Activated naive CD8-positive, alpha-beta T cell treated with anti-CD3 and anti-CD28 coated beads, Interleukin-2, amount 50 U/mL, for 24 hours (primary cell): Measurements from ENCODE around the gene KIF1A.

Experiments used
- ATAC-seq: fragments of 150-1000 bp; cut with Tn5 transposase; one replicate; pipeline ENCODE4 v1.10.0; 2021
- DNase-seq: peaks from one replicate; pipeline ENCODE4 v3.0.0; 2021
- H3K27ac Mint-ChIP-seq: one replicate; pipeline ENCODE4 v1.8.0; 2021; ENCODE audit warnings: mild to moderate bottlenecking, mixed read lengths
- H3K27me3 Mint-ChIP-seq: one replicate; pipeline ENCODE4 v1.8.0; 2021; ENCODE audit warnings: mixed read lengths
- H3K36me3 Mint-ChIP-seq: one replicate; pipeline ENCODE4 v1.8.0; 2021; ENCODE audit warnings: low read depth, mixed read lengths
- H3K4me1 Mint-ChIP-seq: one replicate; pipeline ENCODE4 v1.8.0; 2021; ENCODE audit warnings: mixed read lengths
- H3K4me3 Mint-ChIP-seq: one replicate; pipeline ENCODE4 v1.8.0; 2021; ENCODE audit warnings: mild to moderate bottlenecking, moderate library complexity, mixed read lengths
- H3K9me3 Mint-ChIP-seq: one replicate; pipeline ENCODE4 v1.8.0; 2021; ENCODE audit warnings: mixed read lengths

Gene KIF1A

DNA sequence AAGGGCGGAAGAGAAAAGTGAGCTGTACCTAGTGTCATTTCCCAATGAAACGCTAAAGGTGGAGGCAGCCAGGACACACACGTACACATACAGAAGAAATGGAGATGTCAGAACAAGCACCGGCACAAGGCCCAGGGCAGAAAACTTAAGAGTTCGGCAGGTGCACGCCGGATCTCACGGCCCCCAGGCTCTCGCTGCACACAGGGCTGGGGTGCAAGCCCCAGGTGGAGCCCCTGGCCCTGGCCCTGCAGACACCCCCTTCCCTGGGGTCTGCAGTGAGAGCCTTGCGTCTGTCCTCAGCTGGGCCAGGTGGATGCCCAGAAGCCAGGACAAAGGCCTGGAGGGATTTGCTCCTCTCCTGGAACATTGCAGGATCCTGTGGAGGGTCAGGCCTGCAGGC, 91.7 kb downstream of the KIF1A start:
- Mint-ChIP-seq H3K4me3 (no peak overlapping the region), H3K9me3 (no peaks in the 10 kb centered on the region), H3K27me3 (peaks cover 2% of the 10 kb centered on the region), H3K4me1 (no peaks in the 10 kb centered on the region), H3K36me3 (no peaks in the 10 kb centered on the region), H3K27ac (no peak overlapping the region)
- DNase-seq (no peak), ATAC-seq (no peak)

DNA sequence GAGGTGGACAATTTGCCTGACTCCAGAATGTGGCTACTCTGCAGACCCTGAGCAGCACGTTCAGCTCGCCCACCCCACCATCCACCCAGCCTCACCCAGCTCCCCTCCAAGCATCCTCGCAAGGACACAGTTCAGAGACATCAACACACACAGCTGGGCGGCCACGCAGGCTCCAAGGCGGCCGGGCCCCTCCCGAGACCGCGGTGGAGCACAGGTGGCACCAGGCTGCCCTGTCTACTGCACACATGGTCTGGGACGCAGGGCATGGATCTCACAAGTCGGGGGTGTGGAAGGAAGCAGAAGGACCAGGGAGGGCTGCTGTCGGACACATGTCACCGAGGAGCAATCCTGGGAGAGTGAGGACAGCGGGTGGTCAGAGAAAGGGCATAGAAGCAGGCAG, 92.1 kb downstream of the KIF1A start:
- H3K4me3 Mint-ChIP-seq, result no peak overlapping the region
- no peaks in the 10 kb centered on the region for H3K4me1 Mint-ChIP-seq
- peaks cover 2% of the 10 kb centered on the region for H3K27me3 Mint-ChIP-seq
- DNase-seq (no peak), ATAC-seq (no peak)
- H3K27ac Mint-ChIP-seq, result no peak overlapping the region
- H3K36me3 Mint-ChIP-seq, result no peaks in the 10 kb centered on the region
- no peaks in the 10 kb centered on the region for H3K9me3 Mint-ChIP-seq

DNA sequence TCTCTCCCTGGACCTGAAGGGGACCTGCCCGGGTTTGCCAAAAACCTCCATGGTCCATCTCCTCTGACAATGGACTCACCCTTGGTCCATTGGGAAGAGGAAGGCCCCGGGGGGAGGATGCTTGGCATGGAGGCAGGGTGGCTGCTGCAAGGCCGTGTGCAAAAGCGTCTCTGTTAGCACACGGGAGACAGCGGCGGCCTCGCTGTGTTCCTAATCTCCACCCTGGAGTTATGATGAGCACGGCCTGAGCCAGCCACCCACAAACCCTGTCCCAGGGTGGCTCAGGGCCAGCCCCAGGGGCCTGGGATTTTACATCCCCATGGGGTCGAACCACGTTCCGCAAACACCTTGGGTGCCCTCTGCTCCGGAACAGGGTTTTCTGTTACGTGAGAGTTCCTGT, 92.6 kb downstream of the KIF1A start:
- DNase-seq (no peak), ATAC-seq (no peak)
- no peaks in the 10 kb centered on the region for H3K4me1 Mint-ChIP-seq
- H3K27ac Mint-ChIP-seq, result no peak overlapping the region
- H3K27me3 Mint-ChIP-seq, result peaks cover 2% of the 10 kb centered on the region
- H3K9me3 Mint-ChIP-seq, result no peaks in the 10 kb centered on the region
- H3K36me3 Mint-ChIP-seq, result no peaks in the 10 kb centered on the region
- no peak overlapping the region for H3K4me3 Mint-ChIP-seq

DNA sequence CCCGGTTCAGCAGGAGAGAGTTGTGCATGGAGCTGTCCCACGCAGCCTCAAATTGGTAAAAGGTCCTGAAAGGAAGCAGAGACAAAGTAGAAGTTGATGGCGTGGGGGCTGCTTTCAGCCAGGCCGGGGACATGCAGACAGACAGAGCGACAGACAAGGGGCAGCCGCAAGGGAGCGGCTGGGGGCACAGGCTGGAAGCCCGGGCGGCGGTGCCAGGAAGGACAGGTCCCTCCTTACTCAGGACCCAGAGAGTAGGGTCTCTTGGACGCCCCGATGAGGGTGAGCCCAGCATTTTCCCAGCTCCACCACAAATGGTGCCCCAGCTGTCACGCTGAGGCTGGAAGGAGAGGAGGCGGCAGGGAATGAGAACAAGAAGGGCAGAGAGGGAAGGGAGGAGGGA, 93.1 kb downstream of the KIF1A start:
- no peaks in the 10 kb centered on the region for H3K4me1 Mint-ChIP-seq
- ATAC-seq (no peak), DNase-seq (no peak)
- H3K27ac Mint-ChIP-seq, result no peak overlapping the region
- H3K9me3 Mint-ChIP-seq, result no peaks in the 10 kb centered on the region
- no peak overlapping the region for H3K4me3 Mint-ChIP-seq
- peaks cover 2% of the 10 kb centered on the region for H3K27me3 Mint-ChIP-seq
- H3K36me3 Mint-ChIP-seq, result no peaks in the 10 kb centered on the region

DNA sequence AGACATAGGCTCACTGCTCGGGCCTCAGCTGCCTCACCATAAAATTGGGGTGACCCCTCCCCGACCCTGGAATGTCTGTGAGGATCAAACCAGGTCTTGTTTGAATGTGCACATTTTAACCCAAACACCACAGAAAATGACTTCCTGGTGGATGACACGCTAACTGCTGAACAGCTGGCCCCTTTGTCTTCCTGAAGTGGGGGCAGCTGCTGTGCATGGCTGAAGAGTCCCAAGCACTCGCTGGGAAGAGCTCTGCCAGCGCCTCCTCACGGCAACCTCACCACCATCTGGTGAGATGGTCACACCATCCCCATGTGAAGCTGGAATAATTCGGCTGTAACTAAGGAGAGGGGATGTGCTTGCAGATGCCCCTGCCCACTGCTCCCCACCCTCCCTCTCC, 94.3 kb downstream of the KIF1A start:
- DNase-seq (no peak), ATAC-seq (no peak)
- H3K4me1 Mint-ChIP-seq, result no peaks in the 10 kb centered on the region
- H3K9me3 Mint-ChIP-seq, result no peaks in the 10 kb centered on the region
- H3K36me3 Mint-ChIP-seq, result no peaks in the 10 kb centered on the region
- no peak overlapping the region for H3K4me3 Mint-ChIP-seq
- no peak overlapping the region for H3K27ac Mint-ChIP-seq
- H3K27me3 Mint-ChIP-seq, result peaks cover 2% of the 10 kb centered on the region

DNA sequence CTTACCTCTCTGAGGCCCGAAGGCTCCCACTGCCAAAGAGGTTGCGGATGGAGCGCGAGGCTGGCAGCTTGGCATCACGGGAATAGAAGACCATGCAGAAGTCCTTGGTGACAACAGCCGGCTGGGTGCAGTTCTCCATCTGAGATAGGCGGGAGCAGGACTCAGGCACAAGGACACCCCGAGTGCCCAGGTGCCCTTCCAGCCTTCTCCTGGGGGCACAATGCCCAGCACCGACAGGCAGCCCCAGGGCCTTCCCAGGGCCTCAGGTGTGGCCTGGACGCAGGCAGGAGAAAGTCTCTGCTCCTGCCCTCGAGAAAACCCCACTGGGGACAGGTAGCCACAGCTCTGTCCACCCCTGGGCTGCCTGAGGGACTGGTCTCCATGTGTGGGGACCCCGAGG, 94.8 kb downstream of the KIF1A start:
- H3K9me3 Mint-ChIP-seq, result no peaks in the 10 kb centered on the region
- DNase-seq, result no peak
- peaks cover 2% of the 10 kb centered on the region for H3K27me3 Mint-ChIP-seq
- H3K4me1 Mint-ChIP-seq, result no peaks in the 10 kb centered on the region
- H3K36me3 Mint-ChIP-seq, result no peaks in the 10 kb centered on the region
- no peak overlapping the region for H3K27ac Mint-ChIP-seq
- H3K4me3 Mint-ChIP-seq, result no peak overlapping the region
- ATAC-seq, result no peak

DNA sequence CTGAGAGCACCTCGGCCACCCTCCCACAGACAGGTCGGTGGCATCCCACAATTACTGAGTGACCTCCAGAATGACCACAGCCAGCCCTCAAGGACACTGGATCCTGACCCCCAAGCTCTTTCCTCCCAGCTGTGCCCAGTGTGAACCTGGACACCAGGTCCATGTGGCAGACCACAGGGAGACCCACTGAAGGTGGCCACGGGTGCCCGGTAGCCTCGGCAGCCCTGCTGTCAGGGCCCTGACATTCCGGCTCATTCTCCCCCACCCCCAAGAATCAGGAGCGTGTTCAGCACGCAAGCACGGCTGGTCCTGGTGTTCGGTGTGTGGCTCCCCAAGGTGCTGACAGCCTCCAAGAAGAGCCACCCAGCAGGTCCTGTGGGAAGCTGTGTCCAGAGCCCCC, 95.6 kb downstream of the KIF1A start:
- Mint-ChIP-seq H3K27me3 (peaks cover 2% of the 10 kb centered on the region), H3K27ac (no peak overlapping the region), H3K36me3 (no peaks in the 10 kb centered on the region), H3K4me1 (no peaks in the 10 kb centered on the region), H3K4me3 (no peak overlapping the region), H3K9me3 (no peaks in the 10 kb centered on the region)
- DNase-seq (no peak), ATAC-seq (no peak)

DNA sequence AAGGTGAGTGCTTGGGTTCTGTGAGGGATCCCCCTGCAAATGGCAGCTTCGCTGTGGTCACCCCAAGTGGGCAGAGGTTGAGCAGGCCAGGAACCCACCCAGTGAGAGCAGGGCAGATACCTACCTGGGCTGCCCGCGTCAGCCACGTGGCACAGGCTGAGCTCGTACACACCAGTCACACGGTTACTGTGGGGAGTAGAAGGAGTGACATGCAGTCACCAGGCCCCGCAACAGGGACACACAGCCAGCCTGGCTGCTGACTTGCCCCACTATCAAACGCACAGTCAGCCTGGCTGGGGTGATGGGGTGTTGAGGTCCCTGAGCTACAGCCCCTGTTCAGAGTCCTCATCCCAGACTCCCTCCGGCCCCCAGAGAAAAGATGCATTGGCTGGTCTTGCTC, 96.2 kb downstream of the KIF1A start:
- DNase-seq (no peak), ATAC-seq (no peak)
- no peak overlapping the region for H3K27ac Mint-ChIP-seq
- no peaks in the 10 kb centered on the region for H3K36me3 Mint-ChIP-seq
- H3K9me3 Mint-ChIP-seq, result no peaks in the 10 kb centered on the region
- H3K27me3 Mint-ChIP-seq, result peaks cover 2% of the 10 kb centered on the region
- H3K4me1 Mint-ChIP-seq, result no peaks in the 10 kb centered on the region
- no peak overlapping the region for H3K4me3 Mint-ChIP-seq

DNA sequence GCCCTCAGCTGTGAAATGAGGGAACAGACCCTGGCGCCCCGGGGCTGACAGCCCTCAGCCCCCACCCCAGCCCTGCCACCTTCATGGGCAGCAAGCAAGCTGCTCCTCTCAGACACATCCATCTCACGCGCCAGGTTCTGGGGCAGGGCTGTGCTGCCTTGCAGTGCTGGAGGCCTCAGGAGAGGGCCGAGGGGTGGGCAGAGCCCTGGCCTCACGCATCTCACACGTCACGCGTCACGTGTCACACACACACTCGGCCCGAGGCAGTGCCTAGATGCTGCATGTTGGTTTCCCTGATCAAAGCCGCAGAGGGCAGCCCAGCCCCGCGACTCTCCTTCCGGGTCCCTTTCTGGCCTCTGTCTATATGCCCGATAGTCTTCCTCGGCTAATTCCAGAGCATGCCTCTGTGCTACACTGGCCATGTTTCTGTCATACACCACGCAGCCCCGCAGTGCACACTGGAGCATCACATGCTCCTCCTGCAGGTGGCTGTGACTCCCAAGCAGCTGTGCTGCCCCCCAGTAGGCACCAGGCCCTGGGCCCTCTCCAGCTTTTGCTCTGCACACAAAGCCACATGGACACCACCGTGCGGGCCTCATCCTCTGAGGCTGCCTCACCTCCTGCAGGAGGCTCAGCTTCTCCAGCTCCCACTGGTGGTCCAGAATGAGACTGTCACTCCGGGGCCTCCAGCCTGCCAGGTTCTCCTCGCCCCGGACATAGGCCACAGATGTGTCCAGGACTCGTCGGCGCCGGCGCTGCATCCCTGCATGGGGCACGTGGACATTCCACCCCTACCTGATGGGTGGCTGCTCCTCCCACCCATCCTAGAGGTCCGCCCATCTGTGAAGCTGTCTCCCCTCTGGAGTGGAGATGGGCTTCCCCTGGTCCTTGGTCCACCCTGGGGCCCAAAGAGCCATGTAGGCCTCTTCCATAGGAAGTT, 97.0 kb downstream of the KIF1A start:
- Mint-ChIP-seq H3K9me3 (no peaks in the 10 kb centered on the region), H3K27ac (no peak overlapping the region), H3K36me3 (no peaks in the 10 kb centered on the region), H3K4me3 (no peak overlapping the region), H3K27me3 (peaks cover 2% of the 10 kb centered on the region), H3K4me1 (no peaks in the 10 kb centered on the region)
- DNase-seq, result no peak
- no peak for ATAC-seq

DNA sequence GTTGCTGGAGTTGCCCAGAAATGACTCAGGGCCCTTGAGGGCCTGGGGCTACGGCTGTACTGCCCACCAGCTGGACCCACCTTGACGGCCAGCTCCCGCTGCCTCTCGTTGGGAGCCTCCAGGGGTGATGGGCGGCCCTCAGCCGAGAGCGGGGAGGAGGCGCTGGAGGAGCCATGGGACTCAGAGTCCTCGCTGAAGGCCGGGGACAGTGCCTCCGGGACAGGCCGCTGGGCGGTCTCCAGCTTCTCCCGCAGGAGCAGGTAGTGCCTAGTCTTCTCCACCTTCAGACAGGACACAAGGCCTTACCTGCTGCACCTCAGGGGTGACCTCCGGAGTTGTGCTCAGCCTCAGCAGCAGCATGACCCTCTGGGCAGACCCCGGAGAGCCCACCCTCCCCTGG, 97.6 kb downstream of the KIF1A start:
- Mint-ChIP-seq H3K36me3 (no peaks in the 10 kb centered on the region), H3K4me1 (no peaks in the 10 kb centered on the region), H3K4me3 (no peak overlapping the region), H3K9me3 (no peaks in the 10 kb centered on the region), H3K27me3 (peaks cover 2% of the 10 kb centered on the region), H3K27ac (no peak overlapping the region)
- no peak for ATAC-seq
- DNase-seq, result no peak

DNA sequence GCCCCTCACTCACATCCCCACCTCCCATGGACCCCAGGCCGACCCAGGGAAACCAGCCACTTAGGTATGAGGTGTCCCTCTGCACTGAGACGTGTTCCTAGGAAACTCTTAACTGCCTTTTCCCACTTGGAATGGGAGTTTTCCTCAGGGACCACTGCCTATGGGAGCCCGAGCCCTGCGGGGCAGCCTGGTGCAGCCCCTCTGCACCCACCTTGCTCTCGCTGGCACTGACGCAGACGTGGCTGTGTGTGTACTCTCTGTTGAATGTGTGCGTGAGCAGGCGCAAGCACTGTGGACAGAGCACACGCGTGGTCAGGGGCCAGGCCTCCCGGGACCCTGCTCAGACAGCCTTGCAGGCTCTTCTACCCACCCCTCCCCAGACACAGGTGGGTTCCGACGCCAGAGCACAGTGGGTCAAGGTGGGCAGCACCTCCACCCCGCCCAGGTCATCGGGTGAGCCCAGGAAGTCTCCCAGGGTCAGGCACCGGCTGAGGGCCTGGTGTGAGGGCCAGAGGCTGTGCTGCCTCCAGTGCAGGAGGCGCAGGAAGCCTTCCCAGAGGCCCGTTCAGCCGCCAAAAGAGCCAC, 98.3 kb downstream of the KIF1A start:
- ATAC-seq, result no peak
- H3K27ac Mint-ChIP-seq, result no peak overlapping the region
- H3K4me1 Mint-ChIP-seq, result no peaks in the 10 kb centered on the region
- H3K27me3 Mint-ChIP-seq, result peaks cover 1% of the 10 kb centered on the region
- no peaks in the 10 kb centered on the region for H3K36me3 Mint-ChIP-seq
- no peak for DNase-seq
- no peak overlapping the region for H3K4me3 Mint-ChIP-seq
- H3K9me3 Mint-ChIP-seq, result no peaks in the 10 kb centered on the region

DNA sequence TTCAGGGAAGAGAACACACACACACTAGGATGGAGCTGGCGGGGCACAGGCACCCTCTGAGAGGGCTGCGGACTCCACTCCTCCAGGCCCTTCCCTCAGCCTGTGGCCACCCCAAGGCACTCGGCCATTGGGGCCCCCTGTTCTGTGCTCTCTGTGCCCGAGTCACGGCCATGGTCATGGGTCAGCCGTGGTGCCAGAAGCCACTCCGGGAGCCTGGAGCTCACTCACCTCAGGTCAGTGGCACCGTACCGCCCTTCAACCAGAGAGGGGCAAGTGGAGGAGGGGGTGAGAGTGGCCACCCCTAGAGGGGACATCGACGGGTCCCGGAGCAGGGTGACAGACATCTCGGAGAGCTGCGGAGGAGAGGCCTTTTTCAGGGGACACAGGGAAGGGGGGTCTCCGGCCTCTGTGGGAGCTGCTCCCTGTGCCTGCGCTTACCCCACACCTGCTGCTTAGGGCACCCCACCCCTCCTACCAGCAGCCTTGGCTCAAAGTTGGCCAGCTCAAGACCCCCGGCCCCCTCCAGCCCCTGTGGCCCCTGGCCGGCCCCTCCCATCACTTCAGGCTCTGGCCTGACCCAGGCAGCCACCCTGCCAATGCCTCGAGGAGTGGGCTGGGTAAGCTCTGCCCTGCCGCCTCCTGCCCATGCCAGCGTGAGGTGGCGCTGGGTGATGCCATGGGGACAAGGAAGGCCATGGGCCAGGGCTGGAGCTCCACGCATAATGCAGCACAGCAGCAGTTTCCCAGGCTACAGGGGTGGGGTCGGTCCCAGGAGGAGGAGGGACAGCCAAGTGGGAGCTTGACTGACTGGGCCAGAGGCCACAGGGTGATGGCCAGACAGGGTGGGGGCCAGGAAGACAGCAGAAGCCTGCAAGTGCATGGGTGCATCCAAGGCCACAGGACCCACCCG, 99.1 kb downstream of the KIF1A start:
- H3K9me3 Mint-ChIP-seq, result no peaks in the 10 kb centered on the region
- DNase-seq (no peak), ATAC-seq (no peak)
- no peak overlapping the region for H3K4me3 Mint-ChIP-seq
- no peaks in the 10 kb centered on the region for H3K36me3 Mint-ChIP-seq
- H3K27me3 Mint-ChIP-seq, result no peaks in the 10 kb centered on the region
- H3K27ac Mint-ChIP-seq, result no peak overlapping the region
- H3K4me1 Mint-ChIP-seq, result no peaks in the 10 kb centered on the region

DNA sequence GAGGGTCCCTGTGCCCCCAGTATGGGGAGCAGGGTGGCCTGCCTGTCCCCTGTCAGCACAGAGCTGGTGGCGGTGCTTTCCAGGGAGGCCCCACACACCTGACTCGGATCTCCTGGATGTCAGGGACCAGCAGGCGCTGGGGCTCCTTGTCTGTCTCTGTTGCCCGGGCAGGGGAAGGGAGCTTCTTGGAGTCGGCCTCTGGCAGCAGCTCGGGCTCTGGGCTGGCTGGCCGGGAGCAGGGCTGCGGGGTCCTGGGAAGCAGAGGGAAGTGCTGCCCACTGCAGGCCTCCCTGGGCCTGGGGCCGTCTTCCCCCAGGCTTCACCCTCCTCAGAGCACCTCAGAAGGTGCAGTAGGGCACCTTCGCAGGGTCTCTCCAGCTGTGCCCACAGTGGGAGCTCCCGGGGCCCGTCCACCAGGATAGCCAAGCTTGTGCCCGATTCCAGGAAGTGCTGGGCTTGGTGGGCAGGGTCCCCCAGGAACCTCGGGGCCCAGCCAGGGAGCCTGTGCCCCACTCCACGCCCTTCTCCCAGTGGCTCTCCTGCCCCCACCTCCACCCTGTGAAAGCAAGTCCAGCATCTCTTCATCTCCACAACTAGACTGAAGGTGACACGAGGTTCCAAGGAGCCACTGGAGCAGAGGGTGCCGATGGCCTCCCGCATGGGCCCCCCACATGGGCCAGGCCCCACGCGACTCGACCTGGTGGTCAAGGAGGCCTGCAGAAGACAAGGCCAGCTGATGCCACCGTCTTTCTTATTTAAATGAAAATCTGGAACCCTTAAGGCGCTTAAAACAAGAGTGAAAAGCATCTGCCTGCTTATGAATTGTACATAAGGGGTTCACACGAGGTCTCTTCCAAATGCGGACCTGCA, 100.1 kb downstream of the KIF1A start:
- H3K27ac Mint-ChIP-seq, result no peak overlapping the region
- no peaks in the 10 kb centered on the region for H3K36me3 Mint-ChIP-seq
- H3K27me3 Mint-ChIP-seq, result no peaks in the 10 kb centered on the region
- ATAC-seq (no peak), DNase-seq (no peak)
- no peak overlapping the region for H3K4me3 Mint-ChIP-seq
- H3K9me3 Mint-ChIP-seq, result no peaks in the 10 kb centered on the region
- H3K4me1 Mint-ChIP-seq, result no peaks in the 10 kb centered on the region

DNA sequence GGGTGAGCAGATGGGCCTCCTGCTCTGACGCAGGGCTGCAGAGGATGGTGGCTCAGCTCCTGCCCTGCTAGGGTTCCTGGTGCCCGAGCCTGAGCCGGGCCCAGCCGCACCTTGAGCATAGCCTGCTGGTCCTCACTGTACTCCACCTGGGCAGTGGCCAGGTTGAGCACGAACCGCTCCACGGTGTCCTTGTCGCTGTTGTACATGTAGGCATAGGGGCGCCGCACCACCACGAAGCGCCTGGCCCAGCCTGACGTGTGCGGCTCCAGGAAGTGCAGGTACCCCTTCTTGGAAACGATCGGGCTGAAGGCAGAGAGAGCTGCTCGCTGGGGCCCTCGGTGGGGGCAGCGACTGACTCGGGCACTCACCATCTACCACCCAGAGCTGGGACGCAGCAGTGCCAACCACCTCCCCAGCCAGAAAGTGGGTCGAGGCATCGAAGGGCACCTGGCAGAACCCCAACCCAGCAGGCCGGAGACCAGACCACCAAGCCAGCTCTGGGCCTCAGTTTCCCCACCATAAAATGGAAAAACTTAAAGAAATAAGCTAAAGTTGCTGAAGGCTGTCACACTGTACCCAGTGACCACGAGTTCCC, 101.0 kb downstream of the KIF1A start:
- no peak overlapping the region for H3K4me3 Mint-ChIP-seq
- no peak for ATAC-seq
- no peak for DNase-seq
- no peaks in the 10 kb centered on the region for H3K9me3 Mint-ChIP-seq
- H3K4me1 Mint-ChIP-seq, result no peaks in the 10 kb centered on the region
- no peaks in the 10 kb centered on the region for H3K27me3 Mint-ChIP-seq
- no peak overlapping the region for H3K27ac Mint-ChIP-seq
- no peaks in the 10 kb centered on the region for H3K36me3 Mint-ChIP-seq
